ENCODE data around the gene SEL1L3.

The SEL1L3 gene

DNA sequence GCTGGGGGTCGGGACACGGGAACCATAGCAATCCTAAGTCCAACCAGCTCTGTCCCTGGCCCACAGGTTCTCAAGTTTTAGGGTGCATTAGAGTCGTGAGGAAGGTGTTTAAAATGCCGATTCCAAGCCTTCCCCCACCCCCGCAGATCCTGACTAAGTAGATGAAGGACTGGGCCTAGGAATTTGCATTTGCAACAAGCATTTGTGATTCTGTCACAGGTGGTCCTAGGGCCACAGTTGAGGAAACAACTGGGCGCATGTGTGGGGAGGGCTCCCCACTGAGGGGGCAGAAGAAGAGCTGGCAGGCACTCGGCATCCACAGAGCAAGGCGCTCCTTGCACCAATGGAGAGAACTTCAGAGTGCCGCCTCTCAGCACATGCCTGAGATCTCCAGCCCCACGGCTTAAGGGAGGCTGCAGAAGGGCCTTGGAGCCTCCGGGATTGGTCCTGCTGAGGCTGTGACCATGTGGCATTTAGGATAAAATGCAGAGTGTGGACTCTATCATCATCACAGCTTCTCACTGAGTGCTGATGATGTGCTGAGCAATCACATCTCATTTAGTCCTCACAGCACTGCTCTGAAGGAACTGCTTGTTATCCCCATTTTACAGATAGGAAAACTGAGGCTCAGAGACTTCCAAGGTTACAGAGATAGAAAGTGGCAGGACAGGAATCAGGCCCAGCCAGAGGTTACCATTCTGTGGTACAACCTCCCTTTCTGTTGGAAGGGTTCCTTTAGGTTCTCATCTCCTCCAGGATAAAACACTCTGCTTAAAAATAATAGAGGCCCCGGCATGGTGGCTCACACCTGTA lies 16.7 kb downstream of the SEL1L3 start:
- DNase-seq = no peak

DNA sequence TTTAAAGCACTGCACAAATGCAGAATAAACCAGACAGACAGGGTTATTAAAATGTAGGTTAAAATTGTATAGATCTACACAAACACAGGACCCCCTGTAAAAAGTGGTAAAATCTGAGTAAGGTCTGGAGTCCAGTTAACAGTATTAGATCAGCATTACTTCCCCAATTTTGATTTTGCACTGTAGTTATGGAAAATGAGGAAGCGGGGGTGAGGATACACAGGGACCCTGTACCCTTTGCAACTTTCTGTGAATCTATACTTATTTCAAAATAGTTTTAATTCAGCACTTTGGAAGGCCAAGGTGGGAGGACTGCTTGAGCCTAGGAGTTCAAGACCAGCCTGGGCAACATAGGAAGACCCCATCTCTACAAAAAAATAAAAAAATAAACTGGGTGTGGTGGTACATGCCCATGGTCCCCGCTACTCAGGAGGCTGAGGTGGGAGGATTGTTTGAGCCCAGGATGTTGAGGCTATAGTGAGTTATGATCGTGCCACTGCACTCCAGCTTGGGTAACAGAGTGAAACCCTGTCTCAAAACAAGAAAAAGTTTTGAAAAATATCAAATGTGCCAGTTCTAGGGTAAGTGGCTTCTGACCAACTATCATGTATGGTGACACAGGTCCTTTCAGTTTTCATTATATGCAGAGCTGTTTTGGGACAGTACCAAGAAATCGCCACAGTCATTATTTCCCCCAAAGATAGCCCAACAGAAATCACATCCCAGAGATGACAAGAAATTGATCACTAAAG lies 17.7 kb downstream of the SEL1L3 start:
- DNase-seq = no peak

DNA sequence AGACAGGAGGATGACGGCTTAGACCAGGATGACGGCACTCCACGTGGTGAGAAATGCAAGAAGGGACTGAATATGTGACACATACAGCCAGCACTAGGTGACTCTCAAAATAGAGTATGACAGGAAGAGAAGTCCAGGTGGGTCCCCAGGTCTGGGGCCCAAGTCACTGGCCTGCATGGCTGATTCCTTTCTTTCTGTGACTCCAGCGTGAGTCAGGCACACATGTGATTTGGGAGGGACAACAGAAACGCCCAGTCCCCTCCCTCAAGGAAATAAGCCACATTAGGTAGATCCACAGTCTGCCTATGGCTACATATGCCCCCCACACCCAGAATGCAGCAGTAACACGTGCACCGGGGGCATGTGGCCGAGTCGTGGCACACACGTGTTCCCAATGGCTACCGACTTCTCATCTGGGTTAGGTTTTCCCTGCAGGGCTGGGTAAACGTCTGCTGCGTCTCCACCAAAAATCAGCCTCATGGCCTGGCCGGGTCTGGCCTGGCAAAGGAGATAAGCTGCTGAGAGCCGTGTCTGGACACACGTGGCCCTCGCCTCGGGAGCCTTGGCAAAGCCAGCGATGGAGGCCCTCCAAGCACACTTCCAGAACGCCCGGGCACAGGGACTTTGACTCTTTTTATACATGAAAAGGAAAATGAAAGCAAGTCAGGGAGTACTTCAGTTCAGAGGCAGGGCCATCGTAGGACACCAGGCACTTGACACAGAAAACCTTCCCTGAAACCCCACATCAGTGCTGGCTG lies 19.3 kb downstream of the SEL1L3 start:
- DNase-seq = peak; percentile 44

DNA sequence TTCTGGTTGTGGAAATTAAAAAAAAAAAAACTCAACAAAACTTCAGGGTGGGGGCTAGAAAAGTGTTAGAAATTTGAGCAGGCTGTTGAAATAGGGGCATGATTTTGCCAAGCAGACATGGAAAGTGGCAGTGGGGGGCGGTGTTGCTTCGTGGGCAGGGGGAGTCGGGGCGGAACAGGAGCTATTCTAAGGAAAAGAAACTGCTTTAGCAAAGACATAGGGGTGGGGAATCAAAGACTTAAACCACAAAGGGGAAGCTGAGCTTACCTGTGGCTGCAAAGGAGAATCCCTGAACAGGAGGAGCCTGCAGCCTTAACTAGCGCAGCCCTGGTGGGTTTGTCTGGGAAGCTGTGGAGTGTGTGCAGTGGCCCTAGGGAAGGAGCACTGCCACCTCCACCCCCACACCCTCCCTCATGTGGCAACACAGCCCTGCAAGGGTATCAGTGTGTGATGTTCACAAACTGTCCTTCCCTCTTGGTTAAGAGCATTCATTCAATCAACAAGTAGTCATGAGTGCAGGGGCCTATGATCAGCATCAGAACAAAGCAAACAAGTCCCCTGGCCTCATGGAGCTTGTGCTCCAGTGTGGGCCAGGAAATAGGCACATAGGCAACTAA lies 20.5 kb downstream of the SEL1L3 start:
- no peak for DNase-seq

DNA sequence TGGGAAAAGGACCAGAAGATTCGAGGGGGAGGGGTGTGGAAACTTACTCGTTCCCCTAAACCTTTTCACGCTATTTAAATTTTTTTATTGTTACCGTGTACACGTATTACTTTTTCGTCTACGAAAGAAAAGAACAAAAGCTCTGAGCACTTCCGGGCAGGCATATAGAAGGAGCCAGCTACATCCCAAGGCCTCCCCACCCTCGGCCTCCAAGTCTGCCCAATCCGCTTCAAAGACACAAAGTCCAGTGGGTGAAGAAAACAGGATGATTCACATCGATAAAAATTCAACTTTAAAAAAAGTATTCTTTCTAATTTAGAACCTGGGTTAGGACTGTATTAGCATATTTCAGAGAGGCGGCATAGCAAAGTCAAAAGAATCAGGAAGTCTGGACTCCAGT lies 23.1 kb downstream of the SEL1L3 start:
- no peak for DNase-seq

DNA sequence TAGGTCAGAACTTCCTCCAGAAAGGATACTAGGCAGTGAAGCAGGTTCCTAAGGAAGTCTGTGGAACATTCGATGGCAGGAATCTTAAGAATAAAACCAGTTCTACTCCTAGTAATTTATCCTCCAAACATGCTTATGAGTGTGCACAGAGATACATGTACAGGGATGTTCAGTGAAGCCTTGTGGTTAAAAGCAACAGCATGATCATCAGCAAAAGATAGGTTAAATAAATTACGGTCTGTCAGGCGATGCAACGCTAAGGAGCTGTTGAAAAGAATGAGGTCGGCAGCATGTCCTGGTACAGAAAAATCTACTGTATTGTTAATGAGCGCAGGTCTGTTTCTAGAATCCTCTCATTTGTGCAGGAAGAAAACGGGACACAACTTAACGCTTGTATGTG lies 23.6 kb downstream of the SEL1L3 start:
- DNase-seq = no peak

DNA sequence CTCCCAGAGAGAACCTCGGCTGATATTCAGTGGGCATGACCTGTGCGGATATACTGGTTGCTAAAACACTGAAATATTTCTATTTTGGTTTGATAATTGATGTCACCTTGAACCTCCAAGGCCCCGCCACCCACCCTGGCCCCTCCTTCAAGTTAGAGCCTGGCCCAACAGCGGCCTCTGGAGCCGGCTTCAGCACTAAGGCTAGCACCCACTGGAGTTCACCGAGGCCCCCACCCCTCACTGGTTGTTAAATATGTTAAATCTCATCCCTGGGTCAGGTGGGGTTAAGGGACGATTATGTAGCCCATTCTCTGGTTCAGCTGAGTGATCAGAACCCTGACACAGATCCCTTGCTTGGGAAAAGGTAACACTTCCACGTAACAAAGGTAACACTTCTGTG lies 24.3 kb downstream of the SEL1L3 start:
- no peak for DNase-seq

DNA sequence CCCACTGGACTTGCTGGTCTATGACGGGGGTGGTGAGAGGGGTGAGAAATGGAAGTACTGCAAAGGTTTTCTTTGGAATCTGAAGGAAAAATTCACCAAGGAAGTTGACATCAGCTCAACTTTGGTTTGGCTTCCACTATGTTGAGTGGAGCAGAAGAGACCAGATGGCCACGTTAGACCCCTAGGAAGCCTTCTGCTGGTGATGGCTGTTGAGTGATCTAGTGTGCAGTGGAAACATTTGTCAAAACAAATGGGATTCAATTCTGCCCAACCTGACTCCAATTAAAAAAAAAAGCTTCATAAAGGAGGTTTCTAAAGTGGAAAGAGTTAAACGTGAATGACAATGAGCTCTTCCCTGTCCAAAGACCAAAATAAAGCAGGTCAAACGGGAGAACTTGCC lies 25.7 kb downstream of the SEL1L3 start:
- DNase-seq = no peak

DNA sequence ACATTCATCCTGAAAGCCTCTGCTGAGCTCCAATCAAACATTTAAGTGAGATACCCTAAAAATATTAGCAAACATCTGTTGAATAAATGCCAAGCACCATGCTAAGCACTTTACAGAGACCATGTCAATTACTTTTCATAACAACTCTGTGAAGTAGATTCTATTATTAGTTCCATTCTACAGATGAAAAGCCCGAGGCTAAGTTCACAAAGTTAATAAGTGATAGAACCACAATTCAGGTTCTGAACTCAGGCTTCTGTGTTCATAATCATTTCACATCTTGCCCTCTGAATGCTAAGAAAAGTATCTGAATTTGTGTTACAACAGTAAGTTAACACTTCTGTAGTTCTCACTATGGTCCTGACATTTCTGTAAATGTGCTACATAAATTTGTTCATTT lies 27.4 kb downstream of the SEL1L3 start:
- no peak for DNase-seq

DNA sequence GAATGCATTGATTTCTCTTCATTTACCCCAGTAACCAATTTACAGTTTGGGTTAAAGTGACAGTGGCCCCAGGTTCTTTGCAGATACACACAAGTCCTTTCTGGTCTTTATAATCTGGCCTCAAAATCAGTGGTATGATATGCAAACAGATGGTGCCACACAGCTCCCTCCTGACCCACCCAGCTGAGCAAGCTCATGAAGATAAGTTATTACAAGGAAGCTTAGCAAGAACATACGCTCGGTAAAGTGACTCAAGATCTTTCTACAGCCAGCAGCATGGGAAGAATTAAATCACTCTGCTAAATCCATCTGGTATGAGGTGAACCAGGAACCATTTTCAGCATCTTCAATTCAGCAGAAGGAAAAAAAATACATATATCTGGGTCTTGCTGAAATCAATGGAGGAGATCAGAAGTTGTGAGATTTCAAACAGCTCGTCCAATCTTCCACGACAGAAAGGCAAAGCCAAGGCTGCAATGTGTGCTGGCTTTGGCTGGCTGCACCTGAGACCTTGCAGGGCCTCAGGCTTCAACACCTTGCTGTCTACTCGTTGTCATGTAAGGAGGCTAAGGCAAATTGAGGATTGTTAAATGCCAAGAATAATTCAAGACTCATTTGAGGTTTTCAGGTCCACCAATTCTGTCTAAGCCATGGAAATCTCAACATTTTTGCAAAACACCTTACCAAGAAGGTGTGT lies 28.2 kb downstream of the SEL1L3 start:
- no peak for DNase-seq

DNA sequence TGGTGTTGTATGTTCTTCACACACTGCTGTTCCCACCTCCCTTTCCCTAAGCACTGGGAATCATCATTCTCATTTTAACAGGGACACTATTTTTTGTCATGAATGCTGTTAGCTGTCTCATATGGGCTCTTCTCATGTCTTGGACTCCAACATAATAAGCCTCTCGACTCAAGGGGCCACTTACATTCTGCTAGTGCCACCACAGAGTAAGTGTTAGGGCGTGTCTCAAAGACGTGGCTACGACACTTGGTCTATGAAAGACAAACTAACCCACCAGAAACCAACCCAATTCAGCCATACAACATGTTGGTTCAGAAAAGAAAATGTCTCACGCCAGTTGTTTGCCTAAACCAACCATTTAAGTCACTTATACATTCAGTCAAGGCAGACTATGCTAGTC lies 32.2 kb downstream of the SEL1L3 start:
- DNase-seq = no peak

DNA sequence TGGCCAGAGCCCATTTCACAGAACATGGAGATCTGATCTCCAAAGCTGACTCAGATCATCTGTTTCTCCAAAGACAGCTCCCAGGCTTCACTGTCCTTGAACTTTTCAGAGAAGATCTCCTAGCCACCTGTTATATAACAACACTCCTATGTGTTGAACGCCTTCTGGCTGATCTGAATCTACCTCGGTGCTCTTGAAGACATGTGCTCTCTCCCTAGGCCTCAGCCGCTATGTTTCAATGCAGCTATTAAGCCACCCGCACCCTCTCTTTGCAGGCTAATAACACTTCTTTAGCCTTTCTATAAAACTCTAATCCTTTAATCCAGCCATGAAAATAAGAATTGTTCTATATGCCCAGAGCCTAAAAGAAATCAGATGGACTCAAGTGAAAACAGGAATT lies 34.9 kb downstream of the SEL1L3 start:
- DNase-seq = no peak

DNA sequence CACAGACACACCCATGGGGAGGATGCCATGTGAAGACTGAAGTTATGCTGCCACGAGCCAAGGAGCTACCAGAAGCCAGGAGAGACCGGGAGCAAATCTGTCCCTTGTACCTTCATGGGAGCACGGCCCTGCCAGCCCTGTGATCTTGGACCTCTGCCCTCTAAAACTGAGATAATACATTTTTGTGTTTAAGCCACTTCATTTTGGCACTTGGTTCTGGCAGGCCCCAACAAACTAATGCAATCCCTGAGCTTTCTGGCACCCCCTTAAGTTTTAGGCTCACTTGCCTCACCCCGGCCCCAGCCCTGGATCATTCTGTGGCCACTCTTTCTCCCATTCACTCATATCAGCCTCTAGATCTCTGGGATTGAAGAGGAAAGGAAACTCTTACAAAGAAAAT lies 35.4 kb downstream of the SEL1L3 start:
- no peak for DNase-seq

DNA sequence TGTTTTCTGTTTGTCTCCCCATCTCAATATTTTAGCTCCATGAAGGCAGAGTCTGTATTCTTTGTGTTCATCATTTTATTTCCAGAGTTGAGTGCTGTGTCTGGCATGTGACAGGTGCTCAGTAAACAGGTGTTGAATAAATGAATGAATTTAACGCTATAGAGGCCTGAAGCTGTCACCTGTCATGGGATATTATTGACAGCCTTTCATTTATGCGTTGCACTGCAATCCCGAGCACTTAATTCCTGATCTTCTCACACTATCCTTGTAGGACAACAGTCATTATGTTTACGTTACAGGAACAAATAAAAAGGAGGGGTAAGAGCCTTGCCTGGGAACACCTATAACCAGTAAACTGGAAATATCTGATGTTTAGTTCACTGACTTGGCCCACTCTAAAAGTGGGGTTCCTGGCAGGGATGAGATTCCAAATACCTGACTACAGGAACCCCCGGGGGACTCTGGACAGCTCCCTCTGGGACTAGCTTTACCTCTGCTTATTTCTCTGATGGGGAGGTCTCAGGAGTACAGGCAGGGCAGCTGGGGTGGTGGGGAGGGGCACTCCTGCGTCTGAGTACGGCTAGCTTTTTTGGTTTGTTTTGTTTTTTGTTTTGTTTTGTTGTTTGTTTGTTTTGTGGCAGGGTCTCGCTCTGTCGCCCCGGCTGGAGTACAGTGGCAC lies 36.6 kb downstream of the SEL1L3 start:
- no peak for DNase-seq

DNA sequence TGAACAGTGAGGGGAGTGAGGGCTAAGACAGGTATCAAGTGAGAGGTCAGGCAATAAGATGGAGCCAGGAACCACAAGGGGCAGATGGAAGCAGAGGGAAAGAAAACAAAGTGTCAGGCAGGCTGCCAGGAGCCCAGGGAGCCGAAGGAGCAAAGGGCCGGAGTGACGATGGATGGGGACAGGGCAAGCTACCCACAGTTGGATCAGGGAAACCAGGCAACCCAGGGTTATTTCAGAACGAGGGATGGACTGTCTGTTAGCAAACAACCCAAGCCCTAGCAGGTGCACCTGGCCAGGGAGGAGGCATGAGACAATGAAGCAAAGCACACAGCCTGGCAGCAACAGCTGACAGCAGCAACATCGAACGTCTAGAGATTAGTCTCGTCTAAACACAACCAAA lies 39.2 kb downstream of the SEL1L3 start:
- no peak for DNase-seq

DNA sequence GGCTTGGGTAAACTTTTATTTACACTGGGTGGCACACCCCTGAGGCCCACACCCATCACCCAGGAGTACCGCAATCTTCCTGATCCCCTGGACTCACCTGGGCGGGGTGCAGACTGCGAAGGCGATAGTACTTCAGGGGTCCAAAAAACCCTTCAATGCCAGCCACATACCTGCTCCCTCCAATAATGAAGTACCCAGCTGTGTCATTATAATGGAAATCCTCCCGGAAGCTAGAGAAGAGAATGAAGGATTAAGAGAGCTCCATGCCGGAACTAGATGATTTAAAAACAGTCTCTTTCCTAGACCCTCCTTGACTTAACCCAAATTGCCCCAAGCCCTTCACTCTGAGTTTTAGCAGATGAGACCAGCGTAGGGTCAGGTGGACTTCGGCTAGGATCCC lies 40.9 kb downstream of the SEL1L3 start:
- no peak for DNase-seq

DNA sequence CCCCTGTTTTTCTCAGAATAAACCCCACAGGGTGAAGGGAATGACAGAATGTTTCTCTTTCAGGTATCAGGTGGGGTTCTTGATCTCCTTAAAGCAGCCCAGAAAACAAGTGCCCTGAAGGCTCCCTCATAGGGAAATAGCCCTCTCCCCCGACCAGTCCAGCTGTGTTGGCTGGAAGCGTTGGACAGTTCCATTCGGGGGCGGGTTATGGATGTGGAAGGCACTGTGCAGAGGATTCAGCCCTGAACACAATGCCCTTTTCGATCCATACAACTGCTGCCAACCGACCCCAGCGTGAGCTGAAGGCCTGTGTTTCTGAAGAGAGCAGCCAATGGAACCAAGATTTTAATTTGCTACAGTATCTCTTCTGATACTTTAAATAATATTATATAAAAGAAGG lies 41.5 kb downstream of the SEL1L3 start:
- DNase-seq = no peak

DNA sequence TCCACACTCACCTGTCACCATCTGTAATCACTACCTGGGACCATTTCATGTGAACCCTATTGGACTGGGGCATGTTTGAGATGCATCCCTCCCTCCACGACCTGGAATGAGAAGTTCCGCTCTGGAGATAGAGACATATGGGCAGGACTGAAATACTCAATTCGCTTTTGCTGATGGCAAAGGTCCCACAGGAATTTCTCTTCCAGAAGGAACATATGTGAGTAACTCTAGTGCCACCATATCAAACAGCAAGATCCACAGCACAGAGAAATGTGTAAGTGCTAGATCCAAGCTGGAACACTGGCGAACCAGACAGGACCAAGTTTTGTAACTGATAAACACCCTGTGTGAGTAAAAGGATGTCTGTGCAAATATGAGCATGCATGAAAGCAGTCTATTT lies 43.9 kb downstream of the SEL1L3 start:
- DNase-seq = no peak

DNA sequence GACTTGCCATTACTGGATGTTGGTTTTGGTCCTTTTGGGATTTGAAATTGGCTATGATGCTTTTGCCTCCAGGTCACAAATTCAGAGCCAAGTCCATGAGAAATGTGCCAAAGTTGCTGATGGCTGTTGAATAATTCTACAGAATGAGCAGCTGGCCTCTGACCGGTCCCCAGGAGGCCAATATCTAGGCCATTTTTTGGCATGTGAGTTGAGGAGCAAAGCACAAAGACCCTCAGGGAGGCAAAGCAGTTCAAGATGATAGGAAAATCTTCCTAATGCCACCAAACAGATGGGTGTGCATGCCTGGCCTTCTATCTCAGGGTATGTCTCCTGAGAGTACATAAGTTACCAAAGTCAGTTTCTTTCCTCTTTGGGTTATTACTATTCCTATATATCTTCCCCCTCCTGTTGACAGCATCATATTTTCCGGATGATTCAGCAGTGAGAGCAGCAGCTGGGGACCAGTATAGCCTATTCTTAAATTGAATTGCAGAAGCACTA lies 44.4 kb downstream of the SEL1L3 start:
- no peak for DNase-seq

DNA sequence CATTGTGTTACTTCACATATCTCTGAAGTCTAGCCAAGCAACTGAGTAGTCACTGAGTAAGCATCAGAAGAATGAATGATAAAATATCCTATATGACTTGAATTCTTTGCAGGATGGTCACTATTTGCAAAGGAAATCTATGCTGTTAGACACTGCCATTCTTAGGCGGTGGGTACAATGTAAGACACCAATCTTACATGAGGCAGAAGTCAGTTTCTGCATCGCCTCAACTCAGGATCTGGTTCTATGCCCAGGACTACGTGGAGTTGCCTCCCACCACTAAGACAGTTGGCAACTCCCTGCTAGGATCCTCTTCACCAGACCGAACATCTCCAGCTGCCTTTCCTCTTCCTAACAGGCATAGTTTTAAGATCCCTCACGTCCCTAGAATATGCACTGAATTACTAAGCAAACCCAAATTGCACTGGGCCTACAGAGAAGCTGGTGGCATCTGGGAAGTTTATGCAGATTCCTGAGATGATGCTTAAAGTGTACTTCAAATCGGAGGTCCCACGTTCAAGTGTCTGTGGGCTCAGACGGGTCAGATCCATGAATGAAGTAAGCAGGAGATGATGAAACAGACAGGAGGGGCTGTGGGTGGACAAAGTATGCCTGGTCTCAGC lies 45.6 kb downstream of the SEL1L3 start:
- no peak for DNase-seq

DNA sequence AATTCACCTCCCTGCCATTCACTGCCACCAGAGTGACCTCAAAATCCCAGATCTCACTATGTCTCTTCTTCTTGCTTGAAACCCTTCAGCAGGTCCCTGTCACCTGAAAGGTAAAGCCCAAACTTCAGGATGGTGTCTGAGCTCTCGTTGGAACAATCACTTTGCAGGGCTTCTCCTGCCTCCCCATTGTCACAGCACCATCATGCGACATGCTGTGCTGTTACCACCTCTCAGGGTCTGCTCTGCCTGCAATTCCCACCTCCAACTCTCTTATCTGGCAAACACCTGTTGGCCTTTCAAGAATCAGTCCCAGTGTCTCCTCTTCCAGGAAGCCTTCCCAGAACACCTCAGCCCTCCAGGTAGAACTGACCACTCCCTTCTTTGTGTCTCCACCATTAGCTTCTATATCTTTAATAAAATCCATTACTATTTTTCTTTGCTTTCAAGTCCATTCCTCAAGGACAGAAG lies 46.2 kb downstream of the SEL1L3 start:
- DNase-seq = no peak

Data from NCI-H2029 treated with DMSO at 0.1 percent for 48 hours (cell line).